Measurements from ENCODE around the gene MAP3K21.

DNA sequence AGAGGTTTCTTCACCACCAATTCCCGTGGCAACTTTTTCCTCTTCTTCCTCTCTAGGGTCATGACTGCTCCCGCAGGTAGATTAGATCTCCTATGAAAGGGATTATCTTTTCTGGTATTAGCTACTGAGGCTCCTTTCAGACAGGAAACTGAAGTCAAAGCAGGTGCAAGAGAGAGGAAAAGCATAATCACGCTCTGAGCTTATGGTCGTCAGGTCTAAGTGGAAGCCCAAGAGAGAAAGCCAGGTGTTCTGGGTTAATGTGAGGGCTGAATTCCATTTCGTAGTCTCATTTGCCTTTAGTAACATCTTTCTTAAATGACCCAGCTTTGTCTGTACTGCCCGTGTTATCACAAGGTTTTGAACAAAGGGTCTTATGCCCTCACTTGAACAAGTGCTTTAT, 8.3 kb upstream of the MAP3K21 start:
- TF ChIP-seq, protein P1, sequence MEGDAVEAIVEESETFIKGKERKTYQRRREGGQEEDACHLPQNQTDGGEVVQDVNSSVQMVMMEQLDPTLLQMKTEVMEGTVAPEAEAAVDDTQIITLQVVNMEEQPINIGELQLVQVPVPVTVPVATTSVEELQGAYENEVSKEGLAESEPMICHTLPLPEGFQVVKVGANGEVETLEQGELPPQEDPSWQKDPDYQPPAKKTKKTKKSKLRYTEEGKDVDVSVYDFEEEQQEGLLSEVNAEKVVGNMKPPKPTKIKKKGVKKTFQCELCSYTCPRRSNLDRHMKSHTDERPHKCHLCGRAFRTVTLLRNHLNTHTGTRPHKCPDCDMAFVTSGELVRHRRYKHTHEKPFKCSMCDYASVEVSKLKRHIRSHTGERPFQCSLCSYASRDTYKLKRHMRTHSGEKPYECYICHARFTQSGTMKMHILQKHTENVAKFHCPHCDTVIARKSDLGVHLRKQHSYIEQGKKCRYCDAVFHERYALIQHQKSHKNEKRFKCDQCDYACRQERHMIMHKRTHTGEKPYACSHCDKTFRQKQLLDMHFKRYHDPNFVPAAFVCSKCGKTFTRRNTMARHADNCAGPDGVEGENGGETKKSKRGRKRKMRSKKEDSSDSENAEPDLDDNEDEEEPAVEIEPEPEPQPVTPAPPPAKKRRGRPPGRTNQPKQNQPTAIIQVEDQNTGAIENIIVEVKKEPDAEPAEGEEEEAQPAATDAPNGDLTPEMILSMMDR (conservative IDR thresholded peaks at IDR 0.05), result no peak
- no peak for TF ChIP-seq ZFX (IDR thresholded peaks at IDR 0.05)
